GM19324 (cell line): ENCODE measurements around the gene ENTREP3.
A peak's percentile ranks its signal among the peaks of the same experiment; 100 is the strongest.
"Not testable (repeated sequence)": the region's sequence is repeated elsewhere in the genome, so short reads cannot be mapped to it uniquely, and the experiment has no call there.

Experiments used
- ATAC-seq: cut with Tn5 transposase; IDR thresholded peaks from one replicate; pipeline ENCODE4 v1.9.1; 2021; ENCODE audit warnings: mild to moderate bottlenecking, moderate library complexity; ENCODE audit not compliant: unreplicated experiment, low FRiP score

The ENTREP3 gene

GRCh38 chr1:155253208-155253607 is 2.1 kb downstream of the ENTREP3 start:
- no peak for ATAC-seq

GRCh38 chr1:155251566-155251965 is 3.7 kb downstream of the ENTREP3 start:
- no peak for ATAC-seq

- ATAC-seq = peak; percentile 67
Measured at GRCh38 chr1:155250633-155251449, 4.4 kb downstream of the ENTREP3 start.

GRCh38 chr1:155250246-155250632 is 5.0 kb downstream of the ENTREP3 start:
- ATAC-seq = no peak

- no peak for ATAC-seq
Measured at GRCh38 chr1:155247667-155248553, 7.4 kb downstream of the ENTREP3 start.

- ATAC-seq = not testable (repeated sequence)
Measured at GRCh38 chr1:155246796-155247195, 8.5 kb downstream of the ENTREP3 start.

- ATAC-seq = no peak
Measured at GRCh38 chr1:155245163-155245524, 10.1 kb downstream of the ENTREP3 start.

- peak; percentile 91 for ATAC-seq
Measured at GRCh38 chr1:155244368-155245162, 10.7 kb downstream of the ENTREP3 start.

- ATAC-seq = no peak
Measured at GRCh38 chr1:155242805-155243358, 12.4 kb downstream of the ENTREP3 start.

GRCh38 chr1:155241841-155242264 is 13.4 kb downstream of the ENTREP3 start:
- ATAC-seq = no peak

- ATAC-seq = no peak
Measured at GRCh38 chr1:155241069-155241679, 14.1 kb downstream of the ENTREP3 start.

- ATAC-seq = no peak
Measured at GRCh38 chr1:155236451-155236850, 18.8 kb downstream of the ENTREP3 start.

GRCh38 chr1:155235375-155235774 is 19.9 kb downstream of the ENTREP3 start:
- ATAC-seq = not testable (repeated sequence)

GRCh38 chr1:155233502-155233901 is 21.8 kb downstream of the ENTREP3 start:
- ATAC-seq = not testable (repeated sequence)

- not testable (repeated sequence) for ATAC-seq
Measured at GRCh38 chr1:155232001-155232978, 23.0 kb downstream of the ENTREP3 start.

GRCh38 chr1:155231302-155231701 is 24.0 kb downstream of the ENTREP3 start:
- not testable (repeated sequence) for ATAC-seq

- no peak for ATAC-seq
Measured at GRCh38 chr1:155228096-155228427, 27.2 kb downstream of the ENTREP3 start.

- ATAC-seq = peak; percentile 94
Measured at GRCh38 chr1:155227261-155228095, 27.8 kb downstream of the ENTREP3 start.
